ENCODE measurements around the gene ERCC6L.

ERCC6L gene

GRCh38 chrX:72238721-72239475 is at the start of gene ERCC6L:
TSS of gene ERCC6L (minus strand) at chrX:72239027. CDS start at chrX:72238911, 116 bp downstream.
- TF ChIP-seq SUZ12 (IDR thresholded peaks at IDR 0.05; ENCODE audit: extremely low read depth, insufficient read depth, insufficient read length): no peak
- DNase-seq (ENCODE audit: low read depth, low spot score): peak; percentile 89
- H3K9me3 ChIP-seq (ENCODE audit: insufficient read depth, low read length): no peaks in the 10 kb centered on the region

GRCh38 chrX:72282302-72282701 is 43.5 kb upstream of the ERCC6L start:
- H3K9me3 ChIP-seq (ENCODE audit: insufficient read depth, low read length): no peaks in the 10 kb centered on the region
- no peaks in the 10 kb centered on the region for H3K4me1 ChIP-seq (ENCODE audit: insufficient read depth, insufficient read length)
- no peaks in the 10 kb centered on the region for H3K36me3 ChIP-seq (ENCODE audit: insufficient read depth, insufficient read length, low read length)
- no peak overlapping the region for H3K4me3 ChIP-seq (ENCODE audit: insufficient read length, low read depth)
- no peak for DNase-seq (ENCODE audit: low read depth, low spot score)
- H3K27me3 ChIP-seq (ENCODE audit: insufficient read depth, insufficient read length): peaks cover 7% of the 10 kb centered on the region
- TF ChIP-seq ZNF274 (IDR thresholded peaks at IDR 0.05; ENCODE audit: low read depth, low read length) (no peak), YY1 (IDR thresholded peaks at IDR 0.05; ENCODE audit: insufficient read depth, insufficient read length) (no peak), SUZ12 (IDR thresholded peaks at IDR 0.05; ENCODE audit: extremely low read depth, insufficient read depth, insufficient read length) (no peak)
- H3K9ac ChIP-seq (ENCODE audit: insufficient read length, low read depth): no peak overlapping the region

More at GRCh38 chrX:72238721-72239475, at the start of gene ERCC6L:
- Histone ChIP-seq H3K27me3 (ENCODE audit: insufficient read depth, insufficient read length) (no peaks in the 10 kb centered on the region), H3K4me1 (ENCODE audit: insufficient read depth, insufficient read length) (no peaks in the 10 kb centered on the region), H3K4me3 (ENCODE audit: insufficient read length, low read depth) (peak within 1 kb of the TSS; percentile 69), H3K9ac (ENCODE audit: insufficient read length, low read depth) (peak within 1 kb of the TSS; percentile 84), H3K36me3 (ENCODE audit: insufficient read depth, insufficient read length, low read length) (peaks cover 30% of the 10 kb centered on the region)

DNA sequence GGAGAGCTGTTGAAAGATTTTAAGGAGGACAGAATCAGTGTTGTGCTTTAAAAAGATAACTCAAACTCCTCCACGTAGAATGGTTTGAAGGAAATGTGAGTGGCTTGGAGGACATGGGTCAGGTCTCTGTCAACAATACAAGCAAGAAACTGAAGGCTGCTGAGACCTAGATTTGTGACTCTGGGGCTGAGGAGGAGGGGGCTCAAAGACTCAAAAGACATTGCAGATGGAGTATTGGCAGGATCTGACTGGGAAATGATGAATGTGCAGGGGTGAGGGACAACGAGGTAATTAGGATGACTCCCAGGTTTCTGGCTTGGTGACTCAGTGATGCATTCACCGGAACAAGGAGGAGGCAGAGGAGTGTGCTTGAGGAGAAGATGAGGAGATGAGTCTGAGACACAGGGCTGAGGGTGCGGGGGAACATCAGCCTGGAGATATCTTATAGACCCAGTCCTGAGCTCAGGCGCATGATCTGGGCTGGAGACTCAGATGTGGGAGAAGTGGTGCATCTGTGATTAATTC is 41.6 kb upstream of the ERCC6L start:
- Histone ChIP-seq H3K9ac (ENCODE audit: insufficient read length, low read depth) (no peak overlapping the region), H3K36me3 (ENCODE audit: insufficient read depth, insufficient read length, low read length) (peaks cover 12% of the 10 kb centered on the region), H3K4me1 (ENCODE audit: insufficient read depth, insufficient read length) (no peaks in the 10 kb centered on the region), H3K9me3 (ENCODE audit: insufficient read depth, low read length) (no peaks in the 10 kb centered on the region), H3K27me3 (ENCODE audit: insufficient read depth, insufficient read length) (peaks cover 7% of the 10 kb centered on the region), H3K4me3 (ENCODE audit: insufficient read length, low read depth) (no peak overlapping the region)
- TF ChIP-seq SUZ12 (IDR thresholded peaks at IDR 0.05; ENCODE audit: extremely low read depth, insufficient read depth, insufficient read length) (no peak), ZNF274 (IDR thresholded peaks at IDR 0.05; ENCODE audit: low read depth, low read length) (no peak), YY1 (IDR thresholded peaks at IDR 0.05; ENCODE audit: insufficient read depth, insufficient read length) (no peak)
- no peak for DNase-seq (ENCODE audit: low read depth, low spot score)

GRCh38 chrX:72276478-72276953 is 37.7 kb upstream of the ERCC6L start:
- Histone ChIP-seq H3K9me3 (ENCODE audit: insufficient read depth, low read length) (no peaks in the 10 kb centered on the region), H3K36me3 (ENCODE audit: insufficient read depth, insufficient read length, low read length) (peaks cover 51% of the 10 kb centered on the region), H3K27me3 (ENCODE audit: insufficient read depth, insufficient read length) (peaks cover 7% of the 10 kb centered on the region), H3K4me1 (ENCODE audit: insufficient read depth, insufficient read length) (no peaks in the 10 kb centered on the region), H3K4me3 (ENCODE audit: insufficient read length, low read depth) (peak overlapping the region; percentile 97), H3K9ac (ENCODE audit: insufficient read length, low read depth) (peak overlapping the region; percentile 95)
- no peak for DNase-seq (ENCODE audit: low read depth, low spot score)
- TF ChIP-seq SUZ12 (IDR thresholded peaks at IDR 0.05; ENCODE audit: extremely low read depth, insufficient read depth, insufficient read length): no peak
- no peak for TF ChIP-seq YY1 (IDR thresholded peaks at IDR 0.05; ENCODE audit: insufficient read depth, insufficient read length)
- no peak for TF ChIP-seq ZNF274 (IDR thresholded peaks at IDR 0.05; ENCODE audit: low read depth, low read length)

DNA sequence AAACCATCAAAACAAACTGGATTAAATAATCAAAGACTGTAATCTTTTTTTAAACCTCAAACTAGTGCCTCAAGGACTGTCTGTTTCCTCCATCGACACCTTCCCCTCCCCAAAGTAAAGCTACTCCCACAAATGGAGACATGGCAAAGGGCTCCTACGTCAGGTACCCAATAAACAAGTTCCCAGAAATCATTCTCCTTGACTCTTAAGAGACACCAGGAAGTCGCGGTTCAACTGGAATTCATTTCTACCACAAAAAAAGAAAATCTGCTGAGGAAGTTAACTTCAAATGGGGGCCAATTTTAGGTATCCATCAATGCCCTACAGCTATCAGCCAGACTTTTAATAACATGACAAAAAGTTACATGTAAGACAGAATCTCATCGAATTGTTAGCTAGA is 35.7 kb upstream of the ERCC6L start:
- no peaks in the 10 kb centered on the region for H3K9me3 ChIP-seq (ENCODE audit: insufficient read depth, low read length)
- peaks cover 7% of the 10 kb centered on the region for H3K27me3 ChIP-seq (ENCODE audit: insufficient read depth, insufficient read length)
- peak overlapping the region; percentile 24 for H3K4me3 ChIP-seq (ENCODE audit: insufficient read length, low read depth)
- DNase-seq (ENCODE audit: low read depth, low spot score): no peak
- TF ChIP-seq YY1 (IDR thresholded peaks at IDR 0.05; ENCODE audit: insufficient read depth, insufficient read length) (no peak), SUZ12 (IDR thresholded peaks at IDR 0.05; ENCODE audit: extremely low read depth, insufficient read depth, insufficient read length) (no peak), ZNF274 (IDR thresholded peaks at IDR 0.05; ENCODE audit: low read depth, low read length) (no peak)
- peaks cover 2% of the 10 kb centered on the region for H3K4me1 ChIP-seq (ENCODE audit: insufficient read depth, insufficient read length)
- H3K9ac ChIP-seq (ENCODE audit: insufficient read length, low read depth): peak overlapping the region; percentile 27
- H3K36me3 ChIP-seq (ENCODE audit: insufficient read depth, insufficient read length, low read length): peaks cover 67% of the 10 kb centered on the region

GRCh38 chrX:72273718-72274117 is 34.9 kb upstream of the ERCC6L start:
- peaks cover 75% of the 10 kb centered on the region for H3K36me3 ChIP-seq (ENCODE audit: insufficient read depth, insufficient read length, low read length)
- H3K4me1 ChIP-seq (ENCODE audit: insufficient read depth, insufficient read length): peaks cover 2% of the 10 kb centered on the region
- H3K9ac ChIP-seq (ENCODE audit: insufficient read length, low read depth): peak overlapping the region; percentile 51
- H3K9me3 ChIP-seq (ENCODE audit: insufficient read depth, low read length): no peaks in the 10 kb centered on the region
- H3K4me3 ChIP-seq (ENCODE audit: insufficient read length, low read depth): no peak overlapping the region
- peaks cover 3% of the 10 kb centered on the region for H3K27me3 ChIP-seq (ENCODE audit: insufficient read depth, insufficient read length)
- TF ChIP-seq ZNF274 (IDR thresholded peaks at IDR 0.05; ENCODE audit: low read depth, low read length): no peak
- TF ChIP-seq SUZ12 (IDR thresholded peaks at IDR 0.05; ENCODE audit: extremely low read depth, insufficient read depth, insufficient read length): no peak
- TF ChIP-seq YY1 (IDR thresholded peaks at IDR 0.05; ENCODE audit: insufficient read depth, insufficient read length): no peak
- no peak for DNase-seq (ENCODE audit: low read depth, low spot score)

DNA sequence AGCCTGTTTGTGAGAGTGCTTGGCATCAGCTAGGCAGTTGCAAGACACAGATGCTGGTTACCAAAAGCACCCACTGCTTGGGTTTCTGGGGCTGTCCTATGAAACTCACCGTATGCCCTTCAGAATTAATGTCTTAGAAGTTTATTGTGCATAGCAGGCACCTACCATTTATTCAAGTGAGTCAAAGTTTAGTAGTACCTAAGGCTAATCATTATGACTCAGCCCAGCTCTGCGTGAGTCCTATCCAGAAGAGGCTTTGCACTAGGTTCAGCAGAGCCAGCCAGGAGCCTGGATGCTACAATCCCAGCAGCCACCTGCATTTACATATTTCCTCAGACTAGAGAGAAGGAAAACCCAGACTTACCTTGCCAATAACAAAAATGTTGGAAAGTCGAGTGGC is 34.0 kb upstream of the ERCC6L start:
- no peak overlapping the region for H3K4me3 ChIP-seq (ENCODE audit: insufficient read length, low read depth)
- no peak for DNase-seq (ENCODE audit: low read depth, low spot score)
- no peak overlapping the region for H3K9ac ChIP-seq (ENCODE audit: insufficient read length, low read depth)
- no peaks in the 10 kb centered on the region for H3K9me3 ChIP-seq (ENCODE audit: insufficient read depth, low read length)
- H3K36me3 ChIP-seq (ENCODE audit: insufficient read depth, insufficient read length, low read length): peaks cover 84% of the 10 kb centered on the region
- TF ChIP-seq SUZ12 (IDR thresholded peaks at IDR 0.05; ENCODE audit: extremely low read depth, insufficient read depth, insufficient read length) (no peak), ZNF274 (IDR thresholded peaks at IDR 0.05; ENCODE audit: low read depth, low read length) (no peak), YY1 (IDR thresholded peaks at IDR 0.05; ENCODE audit: insufficient read depth, insufficient read length) (no peak)
- no peaks in the 10 kb centered on the region for H3K27me3 ChIP-seq (ENCODE audit: insufficient read depth, insufficient read length)
- peaks cover 2% of the 10 kb centered on the region for H3K4me1 ChIP-seq (ENCODE audit: insufficient read depth, insufficient read length)

Measured in NT2/D1 (cell line).